Breast epithelium (tissue), 3 donors: Measurements from ENCODE around the gene CNTN5.

ENCODE experiments used
- CTCF ChIP-seq, 3 donors: fragments of 450-650 bp; IDR thresholded peaks; one replicate each; pipeline ENCODE4 v1.5.1; 2016 to 2017; ENCODE audit warnings: antibody characterized with exemption in 3 of 3, mild to moderate bottlenecking in 3 of 3, moderate library complexity in 3 of 3
- POLR2A ChIP-seq: fragments of 450-650 bp; IDR thresholded peaks from one replicate; pipeline ENCODE4 v1.6.1; 2016; ENCODE audit warnings: antibody characterized with exemption, mild to moderate bottlenecking, moderate library complexity
- POLR2AphosphoS5 ChIP-seq, 3 donors: sonication (generic); formaldehyde crosslinking; IDR thresholded peaks; one replicate each; pipeline ENCODE4 v1.6.1; 2017; ENCODE audit warnings: antibody characterized with exemption in 3 of 3

GRCh38 chr11:100404907-100405306, 1384.2 kb downstream of the CNTN5 start:
- TF ChIP-seq CTCF (IDR thresholded peaks at IDR 0.05), result no peak
- TF ChIP-seq POLR2A, result no peak
- no peak for TF ChIP-seq POLR2AphosphoS5 (IDR thresholded peaks at IDR 0.05)
